H1 (cell line): ENCODE results near the gene BRICD5. TPM values are rescaled to one million over a fixed set of nuclear protein-coding genes. Genes with fewer than 3 reads are reported as not detected.
A peak's percentile ranks its signal among the peaks of the same experiment; 100 is the strongest.

Experiments
- CTCF ChIA-PET: fragments of 300-600 bp; sonication (Branson Sonifier 250); formaldehyde crosslinking; loops from one replicate; lab custom pipeline; 2021; ENCODE audit not compliant: partially characterized antibody; lab: Charles Lee
- POLR2A ChIA-PET: fragments of 300-600 bp; sonication (Branson Sonifier 250); formaldehyde crosslinking; loops from one replicate; lab custom pipeline; 2021; ENCODE audit warnings: inconsistent platforms; ENCODE audit not compliant: partially characterized antibody; lab: Charles Lee
- DNase-seq, 2 experiments: peaks; one replicate each; pipeline versions ENCODE4 v3.0.0 to v3.0.0-alpha.2; 2010 to 2022; ENCODE audit warnings: low spot score in 2 of 2, low read depth in 1 of 2, mixed read lengths in 1 of 2
- FAIRE-seq: peaks from 2 replicates; lab custom pipeline; 2011; peaks lifted over from hg19 to GRCh38; lab: Jason Lieb, UNC
- H2AFZ ChIP-seq: 2 replicates; pipeline ENCODE4 v1.8.1; 2012; ENCODE audit warnings: low read length, inconsistent platforms
- H2AK5ac ChIP-seq: 2 replicates; pipeline ENCODE4 v1.6.1; 2013; ENCODE audit warnings: low read depth, low read length
- H2BK120ac ChIP-seq: replicated peaks from 2 replicates; pipeline ENCODE3; 2013; ENCODE audit warnings: low read depth, low read length, inconsistent platforms
- H2BK12ac ChIP-seq: 2 replicates; pipeline ENCODE4 v1.6.1; 2013; ENCODE audit warnings: low read depth, low read length
- H2BK15ac ChIP-seq: 2 replicates; pipeline ENCODE4 v1.6.1; 2013; ENCODE audit warnings: low read length
- H2BK20ac ChIP-seq: 2 replicates; pipeline ENCODE4 v1.6.1; 2013; ENCODE audit warnings: low read length
- H2BK5ac ChIP-seq: 2 replicates; pipeline ENCODE4 v1.6.1; 2013; ENCODE audit warnings: low read depth, low read length
- H3K14ac ChIP-seq: 2 replicates; pipeline ENCODE4 v1.6.1; 2013; ENCODE audit warnings: inconsistent platforms; ENCODE audit not compliant: insufficient read length
- H3K18ac ChIP-seq: 2 replicates; pipeline ENCODE4 v1.6.1; 2013; ENCODE audit warnings: low read length; ENCODE audit errors: extremely low read depth
- H3K23ac ChIP-seq: 2 replicates; pipeline ENCODE4 v1.6.1; 2013; ENCODE audit warnings: inconsistent platforms; ENCODE audit not compliant: insufficient read length
- H3K23me2 ChIP-seq: 2 replicates; pipeline ENCODE4 v1.6.1; 2013; ENCODE audit warnings: low read depth, low read length
- H3K27ac ChIP-seq: 2 replicates; pipeline ENCODE4 v1.6.1; 2011; ENCODE audit warnings: low read depth, low read length, inconsistent platforms
- H3K27me3 ChIP-seq, 4 experiments: replicated peaks in 1 of 4; 1 replicate in 1 of 4; 2 replicates in 3 of 4; pipeline versions ENCODE4 v1.6.1 to v1.8.1; 2011 to 2013; ENCODE audit warnings: low read length in 3 of 4, mild to moderate bottlenecking in 3 of 4, inconsistent platforms in 2 of 4, mixed read lengths in 2 of 4, moderate library complexity in 1 of 4; ENCODE audit not compliant: control insufficient read depth in 3 of 4, insufficient read depth in 3 of 4; ENCODE audit errors: extremely low read depth in 1 of 4
- H3K36me3 ChIP-seq, 4 experiments: 2 replicates each; pipeline versions ENCODE4 v1.6.1 to v1.8.1; 2011 to 2013; ENCODE audit warnings: mild to moderate bottlenecking in 4 of 4, low read length in 3 of 4, moderate library complexity in 2 of 4, control low read depth in 1 of 4, inconsistent platforms in 1 of 4; ENCODE audit not compliant: insufficient read depth in 4 of 4, control insufficient read depth in 2 of 4
- H3K4ac ChIP-seq: replicated peaks from 2 replicates; pipeline ENCODE3; 2013; ENCODE audit warnings: low read length, low read depth, mixed read lengths, inconsistent platforms; ENCODE audit not compliant: insufficient read length
- H3K4me1 ChIP-seq, 4 experiments: replicated peaks in 1 of 4; 1 replicate in 1 of 4; 2 replicates in 3 of 4; pipeline versions ENCODE4 v1.6.1 to v1.8.1; 2011 to 2013; ENCODE audit warnings: low read length in 3 of 4, inconsistent platforms in 2 of 4, mixed read lengths in 1 of 4; ENCODE audit not compliant: insufficient read depth in 4 of 4, control insufficient read depth in 3 of 4
- H3K4me2 ChIP-seq, 2 experiments: 2 replicates each; pipeline versions ENCODE4 v1.6.1 to v1.8.1; 2011 to 2013; ENCODE audit warnings: low read depth in 2 of 2, low read length in 2 of 2, control low read depth in 1 of 2, inconsistent platforms in 1 of 2, mild to moderate bottlenecking in 1 of 2; ENCODE audit not compliant: insufficient read depth in 1 of 2
- H3K4me3 ChIP-seq, 4 experiments: fragments of 200-600, 300-600 bp in 1 of 4; sonication (generic), shearing (Covaris generic), sonication (Bioruptor Twin) in 1 of 4; 2 replicates each; pipeline versions ENCODE4 v1.5.1 to v1.8.1; 2011 to 2016; ENCODE audit warnings: low read length in 4 of 4, low read depth in 3 of 4, control low read depth in 2 of 4, inconsistent platforms in 2 of 4, mild to moderate bottlenecking in 2 of 4, mixed read lengths in 1 of 4, moderate library complexity in 1 of 4; ENCODE audit not compliant: insufficient read depth in 2 of 4; ENCODE audit errors: extremely low read depth in 1 of 4
- H3K56ac ChIP-seq: replicated peaks from 2 replicates; pipeline ENCODE3; 2013; ENCODE audit warnings: low read depth, mild to moderate bottlenecking, mixed read lengths, low read length, inconsistent platforms; ENCODE audit not compliant: insufficient read length
- H3K79me1 ChIP-seq: 2 replicates; pipeline ENCODE4 v1.6.1; 2013; ENCODE audit warnings: low read depth, low read length, control low read depth
- H3K79me2 ChIP-seq, 2 experiments: 2 replicates each; pipeline versions ENCODE4 v1.6.1 to v1.8.1; 2012 to 2013; ENCODE audit warnings: low read length in 2 of 2, mild to moderate bottlenecking in 2 of 2, inconsistent platforms in 1 of 2; ENCODE audit not compliant: insufficient read depth in 2 of 2, control insufficient read depth in 1 of 2
- H3K9ac ChIP-seq, 4 experiments: replicated peaks in 1 of 4; 1 replicate in 1 of 4; 2 replicates in 3 of 4; pipeline versions ENCODE4 v1.6.1 to v1.8.1; 2011 to 2013; ENCODE audit warnings: low read depth in 3 of 4, low read length in 3 of 4, control low read depth in 2 of 4, mild to moderate bottlenecking in 2 of 4, moderate library complexity in 2 of 4, inconsistent platforms in 1 of 4; ENCODE audit errors: extremely low read depth in 1 of 4
- H3K9me3 ChIP-seq, 2 experiments: 2 replicates each; pipeline versions ENCODE4 v1.6.1 to v1.8.1; 2012 to 2013; ENCODE audit warnings: mild to moderate bottlenecking in 2 of 2, moderate library complexity in 2 of 2, control low read depth in 1 of 2, inconsistent platforms in 1 of 2, low read depth in 1 of 2, low read length in 1 of 2, mixed read lengths in 1 of 2; ENCODE audit not compliant: insufficient read depth in 2 of 2
- H4K20me1 ChIP-seq, 2 experiments: replicated peaks in 1 of 2; 2 replicates each; pipeline versions ENCODE3 to v1.8.1; 2011 to 2013; ENCODE audit warnings: inconsistent platforms in 2 of 2, low read length in 2 of 2, mild to moderate bottlenecking in 1 of 2; ENCODE audit not compliant: insufficient read depth in 2 of 2, control insufficient read depth in 1 of 2
- H4K5ac ChIP-seq: 2 replicates; pipeline ENCODE4 v1.6.1; 2013; ENCODE audit warnings: low read length, low read depth, mixed read lengths, inconsistent platforms; ENCODE audit not compliant: insufficient read length
- H4K8ac ChIP-seq: 2 replicates; pipeline ENCODE4 v1.8.0; 2013; ENCODE audit warnings: mild to moderate bottlenecking, moderate library complexity, low read length, inconsistent platforms; ENCODE audit not compliant: insufficient read depth; ENCODE audit errors: extremely low read depth
- H4K91ac ChIP-seq: replicated peaks from 2 replicates; pipeline ENCODE3; 2013; ENCODE audit warnings: low read length, mixed read lengths, inconsistent platforms; ENCODE audit not compliant: insufficient read length
- CEBPB ChIP-seq: IDR thresholded peaks from 2 replicates; pipeline ENCODE4 v1.6.1; 2012; ENCODE audit warnings: low read depth, low read length
- CHD1 ChIP-seq: IDR thresholded peaks from 2 replicates; pipeline ENCODE4 v1.6.1; 2012; ENCODE audit warnings: low read depth, low read length, improper control_type of control experiment
- NANOG ChIP-seq: IDR thresholded peaks from 2 replicates; pipeline ENCODE4 v1.6.1; 2011; ENCODE audit warnings: low read length, low read depth, mild to moderate bottlenecking, inconsistent platforms; ENCODE audit not compliant: insufficient read depth, poor library complexity, severe bottlenecking
- SIRT6 ChIP-seq: IDR thresholded peaks from one replicate; pipeline ENCODE4 v1.7.1; 2012; ENCODE audit warnings: low read length, inconsistent platforms
- SP4 ChIP-seq: IDR thresholded peaks from 2 replicates; pipeline ENCODE4 v1.6.1; 2012; ENCODE audit warnings: low read length, inconsistent platforms
- WGBS, 2 experiments: shearing (Covaris generic) in 1 of 2; methylation state at CpG; one replicate each; pipeline versions ENCODE4 v1.1.6 to v1.1.7; 2013 to 2015; ENCODE audit warnings: low lambda C conversion rate in 2 of 2, mixed read lengths in 2 of 2, inconsistent platforms in 1 of 2, low coverage in 1 of 2, missing lambda C conversion rate in 1 of 2; ENCODE audit not compliant: insufficient replicate concordance in 2 of 2, insufficient coverage in 1 of 2, insufficient read length in 1 of 2; ENCODE audit errors: extremely low coverage in 1 of 2, missing lambda C conversion rate in 1 of 2; 5-methylcytosine and 5-hydroxymethylcytosine counted together
- polyA plus RNA-seq, 7 experiments: library from polyadenylated mRNA; depleted of rRNA in 3 of 7; stranded (reverse) in 5 of 7; unstranded in 2 of 7; fragments of >200 nt in 5 of 7; fragments of 200-250 nt in 2 of 7; gene quantifications; 1 replicate in 5 of 7; 2 replicates in 1 of 7; 4 replicates in 1 of 7; pipeline versions ENCODE4 v1.2.1 to v1.2.3, GENCODE V29; 2011 to 2013; ENCODE audit warnings: missing spikeins in 2 of 7, mixed read lengths in 2 of 7
- total RNA-seq: library from RNA; stranded (reverse); fragmentation: NEBNext Ultra II Directional; extraction: Animal tissue kit (Norgen Biotek cat#: 25700); gene quantifications from 2 replicates; pipeline ENCODE4 v1.2.1, GENCODE V29; 2021

The BRICD5 gene
- total and polyA plus RNA-seq, 2 of the 8 experiments (the other 6 are each of a cell fraction or from before 2014, with no cell fraction given): 8.5 to 14.2 TPM

- H2BK5ac ChIP-seq: no peak overlapping the region
- no peak for TF ChIP-seq SP4
- no peak for TF ChIP-seq CEBPB
- no peak for TF ChIP-seq SIRT6
- TF ChIP-seq NANOG: no peak
- TF ChIP-seq CHD1: no peak
Observed at GRCh38 chr16:2228161-2228824, 17.6 kb upstream of the BRICD5 start.

More at GRCh38 chr16:2228161-2228824, 17.6 kb upstream of the BRICD5 start:
- Histone ChIP-seq H3K23ac (no peak overlapping the region), H3K4me3 (no peak overlapping the region), H2BK20ac (no peak overlapping the region), H4K91ac (no peak overlapping the region), H4K20me1 (peaks cover 9 to 15% of the 10 kb centered on the region in 2 experiments), H3K79me2 (peaks cover 3 to 29% of the 10 kb centered on the region in 2 experiments; a peak in 2 of 4 replicates), H3K4me2 (no peak overlapping the region), H3K23me2 (no peaks in the 10 kb centered on the region), H2BK15ac (no peak overlapping the region), H3K9me3 (no peaks in the 10 kb centered on the region), H2BK12ac (no peak overlapping the region), H3K79me1 (peaks cover 3% of the 10 kb centered on the region; the same call in 1 of the 2 replicates), H3K27me3 (no peaks in the 10 kb centered on the region), H3K4me1 (no peaks in the 10 kb centered on the region), H3K56ac (no peak overlapping the region), H2AK5ac (no peak overlapping the region), H4K8ac (0 out of 2 replicates have a peak overlapping the region, but pooled peaks have one; percentile 25), H3K14ac (no peak overlapping the region), H3K4ac (no peak overlapping the region), H4K5ac (no peak overlapping the region), H3K9ac (no peak overlapping the region), H3K36me3 (peaks cover 0 to 33% (median 4%) of the 10 kb centered on the region in 4 experiments; a peak in 5 of 8 replicates), H2AFZ (no peak overlapping the region), H3K27ac (no peak overlapping the region), H3K18ac (no peak overlapping the region), H2BK120ac (no peak overlapping the region)
- POLR2A ChIA-PET: interaction anchor here (0.6 to 6.7 kb wide), 6 partner anchors 11 to 756 kb away, joined by 3 to 37 read pairs (median 3); partner anchors contain the start of genes BRICD5, ECI1 and TRAF7
- FAIRE-seq: no peak
- CTCF ChIA-PET: no interaction called here
- WGBS, 2 experiments: 92% methylated on average over 23 of the region's 25 CpGs; no CpG with 5 or more reads in 1 of the 2 experiments
- no peak for DNase-seq
